HepG2 (cell line): ENCODE measurements around the gene DTX2. TPM values are rescaled to one million over a fixed set of nuclear protein-coding genes. Genes with fewer than 3 reads are reported as not detected.
"Not testable (repeated sequence)": the region's sequence is repeated elsewhere in the genome, so short reads cannot be mapped to it uniquely, and the experiment has no call there.

Source experiments
- ATAC-seq: fragments of 200-7000 bp; cut with Tn5 transposase; 3 replicates; pipeline ENCODE4 v1.9.1; 2020; ENCODE audit warnings: mild to moderate bottlenecking, moderate library complexity
- BruUV-seq: library from RNA; stranded (reverse); fragments of 400-500 nt; replicated peaks from 2 replicates; lab custom pipeline; 2021; lab: Mats Ljungman, UMichigan
- CTCF ChIA-PET: fragments of 300-600 bp; formaldehyde crosslinking; extraction: SDS; loops from one replicate; lab custom pipeline; 2021; ENCODE audit warnings: low total read pairs, inconsistent platforms, low intra/inter-chr PET ratio; lab: Yijun Ruan, JAX
- POLR2A ChIA-PET: fragments of 350-600 bp; sonication (Branson Sonifier 250); formaldehyde crosslinking; loops from one replicate; lab custom pipeline; 2020; ENCODE audit warnings: antibody characterized with exemption, inconsistent platforms; lab: Yijun Ruan, JAX
- DNase-seq: peaks from one replicate; pipeline ENCODE4 v3.0.0-alpha.2; 2015; ENCODE audit warnings: low spot score
- FAIRE-seq: peaks from 3 replicates; lab custom pipeline; 2011; peaks lifted over from hg19 to GRCh38; lab: Jason Lieb, UNC
- H2AFZ ChIP-seq: one replicate; pipeline ENCODE4 v1.6.1; 2011; ENCODE audit warnings: low read length, inconsistent platforms
- H3K27ac ChIP-seq: fragments of 300-600 bp; 3 replicates; pipeline ENCODE4 v1.8.0; 2011; ENCODE audit warnings: mixed run types, mild to moderate bottlenecking, mixed read lengths, low read length, inconsistent platforms; ENCODE audit not compliant: insufficient read depth; ENCODE audit errors: extremely low read length
- H3K27me3 ChIP-seq, 2 experiments: fragments of 200-600 bp in 1 of 2; 2 replicates in 1 of 2; 3 replicates in 1 of 2; pipeline versions ENCODE4 v1.6.0 to v1.8.0; 2011; ENCODE audit warnings: low read length in 2 of 2, mild to moderate bottlenecking in 2 of 2, moderate library complexity in 2 of 2, inconsistent platforms in 1 of 2; ENCODE audit not compliant: insufficient read depth in 2 of 2, control insufficient read depth in 1 of 2
- H3K36me3 ChIP-seq, 2 experiments: fragments of 200-600 bp in 1 of 2; replicated peaks in 1 of 2; 2 replicates in 1 of 2; 3 replicates in 1 of 2; pipeline versions ENCODE4 v1.5.1 to v1.8.0; 2011; ENCODE audit warnings: low read length in 2 of 2, inconsistent platforms in 1 of 2; ENCODE audit not compliant: insufficient read depth in 2 of 2, control insufficient read depth in 1 of 2
- H3K4me1 ChIP-seq: 2 replicates; pipeline ENCODE4 v1.5.1; 2012; ENCODE audit warnings: low read length, inconsistent platforms; ENCODE audit not compliant: insufficient read depth
- H3K4me2 ChIP-seq: 2 replicates; pipeline ENCODE4 v1.6.0; 2011; ENCODE audit warnings: low read depth, low read length, inconsistent platforms
- H3K4me3 ChIP-seq, 3 experiments: fragments of 200-600 bp in 1 of 3; sonication (generic), shearing (Covaris generic) in 1 of 3; replicated peaks in 1 of 3; 2 replicates each; pipeline ENCODE4 v1.5.1; 2011 to 2016; ENCODE audit warnings: low read length in 3 of 3, inconsistent platforms in 2 of 3, low read depth in 2 of 3, mild to moderate bottlenecking in 2 of 3, control low read depth in 1 of 3, mixed read lengths in 1 of 3; ENCODE audit not compliant: insufficient read depth in 1 of 3
- H3K79me2 ChIP-seq: one replicate; pipeline ENCODE4 v1.6.1; 2011; ENCODE audit warnings: low read length, inconsistent platforms; ENCODE audit not compliant: insufficient read depth
- H3K9ac ChIP-seq: 2 replicates; pipeline ENCODE4 v1.6.0; 2011; ENCODE audit warnings: mild to moderate bottlenecking, low read depth, low read length, inconsistent platforms; ENCODE audit not compliant: insufficient read depth
- H3K9me3 ChIP-seq: 2 replicates; pipeline ENCODE4 v1.5.1; 2012; ENCODE audit warnings: mild to moderate bottlenecking, low read length
- H4K20me1 ChIP-seq: 2 replicates; pipeline ENCODE4 v1.6.0; 2011; ENCODE audit warnings: inconsistent platforms, mild to moderate bottlenecking, low read length, moderate library complexity; ENCODE audit not compliant: insufficient read depth
- ZNF263 ChIP-seq: sonication (generic); formaldehyde crosslinking; IDR thresholded peaks from 2 replicates; pipeline ENCODE4 v1.4.0; 2020; ENCODE audit warnings: missing genetic modification reagents
- WGBS: methylation state at CpG from one replicate; pipeline ENCODE4 v1.1.6; 2017; ENCODE audit warnings: low lambda C conversion rate; 5-methylcytosine and 5-hydroxymethylcytosine counted together
- in situ Hi-C: cut with HindIII; loops from 2 replicates; pipeline ENCODE4 v1.10.0; 2017; ENCODE audit warnings: low pct_unique_long_range_greater_than_20kb; ENCODE audit not compliant: extremely low pct_ligation_motif_present
- intact Hi-C: fragments of 100-400 bp; cut with micrococcal nuclease; formaldehyde crosslinking; loops from one replicate; pipeline ENCODE4 v1.10.0; 2022; ENCODE audit not compliant: unreplicated experiment
- polyA plus RNA-seq, 8 experiments: library from polyadenylated mRNA; depleted of rRNA in 3 of 8; stranded (reverse) in 7 of 8; unstranded in 1 of 8; fragments of >200 nt; fragmentation: Illumina TruSeq in 4 of 8; extraction: Trizol in 4 of 8; gene quantifications; 2 replicates each; pipeline versions ENCODE4 v1.2.1 to v1.2.3, GENCODE V29; 2011 to 2016; ENCODE audit warnings: low read depth in 4 of 8, missing spikeins in 1 of 8, mixed read lengths in 1 of 8; ENCODE audit not compliant: insufficient read depth in 1 of 8
- total RNA-seq, 5 experiments: library from RNA; depleted of rRNA; stranded (reverse); fragments of >200 nt; fragmentation: Illumina TruSeq; extraction: Trizol; gene quantifications; 2 replicates each; pipeline ENCODE4 v1.2.3, GENCODE V29; 2016; ENCODE audit warnings: low read depth in 1 of 5

Gene DTX2
- total and polyA plus RNA-seq, 2 of the 13 experiments (the other 11 are each of a cell fraction or from before 2014, with no cell fraction given): 5.5 to 6.2 TPM

- H3K27me3 ChIP-seq, H2AFZ ChIP-seq, H3K9ac ChIP-seq, H3K36me3 ChIP-seq, POLR2A ChIA-PET, DNase-seq, H3K9me3 ChIP-seq, H3K4me1 ChIP-seq, FAIRE-seq, in situ Hi-C loops, H3K4me2 ChIP-seq, H3K79me2 ChIP-seq, H4K20me1 ChIP-seq, CTCF ChIA-PET, H3K27ac ChIP-seq, intact Hi-C loops, H3K4me3 ChIP-seq, BruUV-seq: not testable (repeated sequence)
- 0 out of 2 replicates have a peak, but pooled peaks have one; percentile 19 for TF ChIP-seq ZNF263
- peak; percentile 89 for ATAC-seq
- WGBS: 83% methylated on average over 9 of the region's 14 CpGs
Observed at GRCh38 chr7:76467743-76468404, 6.4 kb downstream of the DTX2 start.

DNA sequence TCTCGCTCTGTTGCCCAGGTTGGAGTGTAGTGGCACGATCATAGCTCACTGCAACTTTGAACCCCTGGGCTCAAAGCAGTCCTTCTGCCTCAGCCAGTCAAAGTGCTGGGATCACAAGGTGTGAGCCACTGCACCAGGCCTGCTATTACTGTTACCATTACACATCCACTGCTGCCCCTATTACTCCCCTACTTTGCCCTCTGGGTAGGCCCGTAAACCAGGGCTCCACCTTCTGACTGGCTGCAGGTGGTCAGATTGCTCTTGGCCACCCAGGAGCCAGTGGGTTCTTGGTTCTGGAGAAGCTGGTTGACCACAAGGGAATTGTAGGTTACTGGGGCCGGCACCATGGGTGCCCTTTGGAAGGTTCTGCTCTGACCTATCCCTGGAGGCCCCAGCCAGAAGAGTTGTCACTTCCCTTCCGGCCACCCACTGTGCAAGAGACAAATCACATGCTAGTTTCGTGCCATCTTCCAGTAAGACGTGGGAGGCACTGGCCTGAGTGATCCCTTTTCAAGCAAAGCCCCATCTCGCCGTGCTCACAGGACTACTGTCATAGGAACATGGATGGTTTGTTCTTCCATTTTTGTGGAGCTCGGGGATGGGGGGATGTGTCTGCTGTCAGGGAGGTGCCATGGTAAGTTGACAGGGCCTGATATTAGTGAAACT is 10.2 kb downstream of the DTX2 start:
- in situ Hi-C loops, ATAC-seq, FAIRE-seq, H3K4me2 ChIP-seq, H3K4me1 ChIP-seq, H3K27ac ChIP-seq, H3K79me2 ChIP-seq, DNase-seq, H3K36me3 ChIP-seq, H3K9ac ChIP-seq, CTCF ChIA-PET, H3K27me3 ChIP-seq, H3K9me3 ChIP-seq, H4K20me1 ChIP-seq, BruUV-seq, intact Hi-C loops, POLR2A ChIA-PET, H2AFZ ChIP-seq, H3K4me3 ChIP-seq: not testable (repeated sequence)
- 92% methylated on average over 7 of the region's 10 CpGs for WGBS

DNA sequence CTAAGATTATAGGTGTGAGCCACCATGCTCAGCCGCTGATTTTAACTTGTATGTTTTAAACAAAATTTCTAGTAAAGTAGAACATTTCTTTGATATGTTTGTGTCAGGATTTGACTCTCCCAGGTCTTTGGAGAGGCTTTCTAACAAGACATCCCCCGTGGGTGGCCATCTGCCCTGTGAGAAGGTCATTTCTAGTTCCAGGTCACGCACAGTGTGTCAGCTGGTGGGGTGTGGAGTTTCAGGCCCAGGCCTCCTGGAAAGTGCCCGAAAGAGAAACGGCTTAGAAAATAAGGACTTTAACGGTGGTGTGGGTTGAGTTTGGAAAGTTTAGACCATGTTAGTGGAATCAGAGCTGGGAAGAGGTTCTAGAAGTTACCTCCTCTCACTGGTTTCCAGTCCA is 11.6 kb downstream of the DTX2 start:
- POLR2A ChIA-PET, H4K20me1 ChIP-seq, H3K4me3 ChIP-seq, H3K4me2 ChIP-seq, in situ Hi-C loops, FAIRE-seq, DNase-seq, ATAC-seq, H3K79me2 ChIP-seq, H3K9ac ChIP-seq, intact Hi-C loops, H3K4me1 ChIP-seq, H3K27me3 ChIP-seq, BruUV-seq, H2AFZ ChIP-seq, H3K9me3 ChIP-seq, CTCF ChIA-PET, H3K27ac ChIP-seq, H3K36me3 ChIP-seq: not testable (repeated sequence)
- whole genome bisulfite sequencing: no CpG with 5 or more reads among the region's 6 CpGs

GRCh38 chr7:76476280-76476679 is 14.8 kb downstream of the DTX2 start:
- POLR2A ChIA-PET, H4K20me1 ChIP-seq, CTCF ChIA-PET, H2AFZ ChIP-seq, DNase-seq, in situ Hi-C loops, H3K9ac ChIP-seq, H3K36me3 ChIP-seq, ATAC-seq, BruUV-seq, H3K79me2 ChIP-seq, H3K27ac ChIP-seq, intact Hi-C loops, H3K4me3 ChIP-seq, FAIRE-seq, H3K9me3 ChIP-seq, H3K27me3 ChIP-seq, H3K4me2 ChIP-seq, H3K4me1 ChIP-seq: not testable (repeated sequence)
- 100% methylated on average over 3 of the region's 11 CpGs for WGBS
